Neural progenitor cell (in vitro differentiated cells): Measurements from ENCODE around the gene IGDCC3.

Experiments
- CTCF ChIP-seq: fragments of 200-600 bp; sonication (generic); IDR thresholded peaks from 2 replicates; pipeline ENCODE4 v1.5.1; 2017; ENCODE audit warnings: antibody characterized with exemption, mild to moderate bottlenecking
- EZH2phosphoT487 ChIP-seq: fragments of 200-600 bp; sonication (generic); IDR thresholded peaks from 2 replicates; pipeline ENCODE4 v1.6.1; 2017; ENCODE audit warnings: antibody characterized with exemption

DNA sequence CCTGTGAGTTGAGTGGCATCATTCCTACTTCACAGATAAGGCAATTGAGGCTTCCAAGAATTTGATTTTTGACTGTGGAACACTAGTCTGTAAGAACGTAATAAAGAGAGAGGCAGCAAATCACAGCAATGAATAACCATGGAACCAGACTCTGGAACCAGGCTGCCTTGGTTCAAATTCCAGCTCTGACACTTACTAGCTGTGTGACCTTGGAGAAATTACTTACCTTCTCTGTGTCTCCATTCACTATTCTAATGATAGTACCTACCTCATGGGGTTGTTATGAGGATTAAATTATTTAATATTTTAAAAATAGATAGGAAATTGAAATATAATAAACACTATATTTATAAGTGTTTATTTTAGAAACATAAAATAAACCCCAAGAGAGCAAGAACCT lies 12.6 kb upstream of the IGDCC3 start:
- no peak for TF ChIP-seq CTCF
- TF ChIP-seq EZH2phosphoT487: no peak
